ENCODE measurements around the gene GPRIN3. TPM values are rescaled to one million over a fixed set of nuclear protein-coding genes. Genes with fewer than 3 reads are reported as not detected.

The GPRIN3 gene
- total RNA-seq, 1 experiment from 2014 or later, result 0.48 TPM

GRCh38 chr4:89301902-89302301 is 5.7 kb downstream of the GPRIN3 start:
- Histone ChIP-seq H3K27me3 (ENCODE audit: insufficient read depth, low read length) (no peaks in the 10 kb centered on the region; the same call in 1 of the 2 replicates), H3K27ac (ENCODE audit: insufficient read length, low read depth, low read length) (no peak overlapping the region), H3K9ac (ENCODE audit: extremely low read depth, insufficient read length, low read length) (no peak overlapping the region), H3K56ac (ENCODE audit: insufficient read length, low read depth, low read length) (no peak overlapping the region), H3K79me2 (ENCODE audit: insufficient read depth, low read length) (no peaks in the 10 kb centered on the region), H2BK20ac (ENCODE audit: low read depth, low read length, poor library complexity, severe bottlenecking) (no peak overlapping the region), H2BK12ac (ENCODE audit: insufficient read length, low read depth, low read length) (no peak overlapping the region), H3T11ph (ENCODE audit: low read length) (no peak overlapping the region), H4K20me1 (ENCODE audit: control insufficient read depth, insufficient read depth, insufficient read length) (no peaks in the 10 kb centered on the region), H4K91ac (ENCODE audit: insufficient read length, low read depth, low read length) (no peak overlapping the region), H2BK120ac (ENCODE audit: low read depth, low read length, poor library complexity, severe bottlenecking) (no peak overlapping the region), H4K8ac (replicated peaks; ENCODE audit: insufficient read length, low read depth, low read length) (no peak overlapping the region), H2AK5ac (ENCODE audit: insufficient read length, low read length) (no peak overlapping the region), H3K18ac (ENCODE audit: insufficient read length, low read depth, low read length) (no peak overlapping the region), H3K9me3 (ENCODE audit: control insufficient read depth, low read depth, low read length) (no peaks in the 10 kb centered on the region), H3K4me1 (ENCODE audit: insufficient read depth, low read length) (peaks cover 3% of the 10 kb centered on the region; the same call in 1 of the 2 replicates), H3K23ac (ENCODE audit: insufficient read length, low read depth, low read length) (no peak overlapping the region), H3K14ac (ENCODE audit: insufficient read depth, low read length) (no peak overlapping the region), H2BK15ac (ENCODE audit: low read depth, low read length) (no peak overlapping the region), H3K4me2 (ENCODE audit: insufficient read depth, insufficient read length, low read length) (no peak overlapping the region), H3K4ac (ENCODE audit: low read depth, low read length) (no peak overlapping the region), H3K79me1 (ENCODE audit: insufficient read depth, low read depth, low read length, poor library complexity, severe bottlenecking) (no peaks in the 10 kb centered on the region), H3K23me2 (ENCODE audit: insufficient read length, low read depth, low read length, poor library complexity, severe bottlenecking) (no peaks in the 10 kb centered on the region), H4K5ac (ENCODE audit: insufficient read length, low read depth, low read length) (no peak overlapping the region), H2AFZ (ENCODE audit: low read length) (no peak overlapping the region), H2BK5ac (ENCODE audit: insufficient read length, low read length) (no peak overlapping the region)
- no CpG with 5 or more reads among the region's 3 CpGs for WGBS (ENCODE audit: extremely low coverage, insufficient read length, low lambda C conversion rate)
- peaks cover 20% of the 10 kb centered on the region for H3K27me3 Mint-ChIP-seq (ENCODE audit: low read depth)
- no peaks in the 10 kb centered on the region for H3K36me3 Mint-ChIP-seq (ENCODE audit: insufficient read depth in 1 of 3, low read depth in 3 of 3)
- DNase-seq, result no peak
- H3K9me3 Mint-ChIP-seq, result no peaks in the 10 kb centered on the region
- no peak overlapping the region for H3K4me3 Mint-ChIP-seq
- no peak for TF ChIP-seq CTCF (conservative IDR thresholded peaks at IDR 0.05)
- peaks cover 11 to 15% of the 10 kb centered on the region in 2 experiments for H3K4me1 Mint-ChIP-seq
- H3K27ac Mint-ChIP-seq, result no peak overlapping the region

All from H9 (cell line).